GM19240 (cell line): ENCODE results near the gene MIPEP.
"Not testable (repeated sequence)": the region's sequence is repeated elsewhere in the genome, so short reads cannot be mapped to it uniquely, and the experiment has no call there.

ENCODE experiments used
- DNase-seq: peaks from one replicate; pipeline ENCODE4 v3.0.0; 2011; ENCODE audit warnings: low spot score; ENCODE audit not compliant: insufficient read length

Gene MIPEP

GRCh38 chr13:23749288-23749873, 139.8 kb downstream of the MIPEP start:
- DNase-seq: no peak

GRCh38 chr13:23748109-23748990, 140.8 kb downstream of the MIPEP start:
- DNase-seq: no peak

- not testable (repeated sequence) for DNase-seq
These were observed 143.1 kb downstream of the MIPEP start for GRCh38 chr13:23746141-23746540.

- DNase-seq: no peak
These were observed 144.9 kb downstream of the MIPEP start for GRCh38 chr13:23744315-23744714.

DNA sequence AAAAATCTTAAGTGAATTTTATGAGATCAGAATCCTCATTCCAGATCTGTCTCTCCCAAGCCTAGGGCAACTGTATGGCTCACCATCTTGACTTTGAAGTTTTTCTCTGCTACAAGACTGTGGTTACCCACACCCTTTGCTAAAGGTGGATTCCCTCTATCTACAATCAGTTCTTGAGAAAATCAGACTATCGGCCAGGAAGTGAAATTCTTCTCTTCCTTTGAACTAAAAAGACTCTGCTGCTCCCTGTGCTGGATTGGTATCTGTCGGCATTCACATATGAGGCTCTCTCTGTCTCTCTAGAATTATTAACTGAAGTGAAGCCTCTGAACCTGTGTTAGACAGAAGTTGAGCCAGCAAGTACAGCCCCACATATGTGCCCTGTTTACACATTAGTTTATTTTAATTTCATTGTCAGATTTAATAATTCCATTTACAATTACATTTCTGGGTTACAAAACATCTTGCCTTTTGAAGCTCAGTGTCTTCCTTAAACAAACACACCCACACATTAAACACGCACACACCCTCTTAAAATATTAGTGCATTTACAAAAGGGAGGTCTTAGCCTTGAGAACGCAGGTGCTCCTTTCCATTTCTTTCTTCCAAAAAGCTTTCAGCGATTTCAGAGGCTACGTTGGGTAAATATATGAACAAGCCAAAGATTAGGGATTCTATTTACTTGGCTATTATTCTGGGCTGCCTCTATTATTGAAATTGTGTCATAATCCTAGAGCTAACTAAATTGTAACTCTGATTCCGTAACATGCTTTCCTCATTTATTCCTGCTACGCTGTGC, 145.7 kb downstream of the MIPEP start:
- no peak for DNase-seq

DNA sequence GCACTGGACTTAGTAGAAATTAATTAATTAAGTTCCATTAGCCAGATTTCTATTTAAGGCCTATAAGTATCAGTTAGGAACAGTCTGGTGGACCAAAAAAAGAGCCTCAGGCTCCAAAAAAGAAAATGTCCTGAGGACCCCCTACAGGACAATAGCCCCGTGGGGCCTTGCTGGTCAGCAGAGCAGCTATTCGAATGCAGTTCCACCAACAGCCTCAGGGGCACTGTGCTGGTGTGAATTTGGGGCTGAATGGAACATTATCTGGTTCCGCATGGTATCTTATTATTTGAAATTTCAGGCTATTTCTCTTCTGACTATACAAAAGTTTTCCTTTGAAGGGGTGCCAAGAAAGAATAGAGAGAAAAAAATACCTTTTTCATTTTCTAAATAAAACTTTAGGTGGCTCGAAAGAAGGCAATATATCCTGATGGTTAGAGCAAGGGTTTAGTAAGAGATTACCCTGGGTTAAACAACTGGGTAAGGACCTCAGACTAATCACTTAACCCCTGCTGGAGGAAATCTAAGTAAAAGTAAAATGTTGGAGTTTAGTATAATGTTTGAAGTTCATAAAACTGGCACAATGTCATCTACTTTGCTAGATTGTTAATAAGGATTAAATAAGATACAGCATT, 147.2 kb downstream of the MIPEP start:
- no peak for DNase-seq

- DNase-seq: no peak
These were observed 149.2 kb downstream of the MIPEP start for GRCh38 chr13:23740002-23740401.

GRCh38 chr13:23739596-23739995, 149.6 kb downstream of the MIPEP start:
- no peak for DNase-seq

- DNase-seq: no peak
These were observed 152.7 kb downstream of the MIPEP start for GRCh38 chr13:23736541-23736940.

DNA sequence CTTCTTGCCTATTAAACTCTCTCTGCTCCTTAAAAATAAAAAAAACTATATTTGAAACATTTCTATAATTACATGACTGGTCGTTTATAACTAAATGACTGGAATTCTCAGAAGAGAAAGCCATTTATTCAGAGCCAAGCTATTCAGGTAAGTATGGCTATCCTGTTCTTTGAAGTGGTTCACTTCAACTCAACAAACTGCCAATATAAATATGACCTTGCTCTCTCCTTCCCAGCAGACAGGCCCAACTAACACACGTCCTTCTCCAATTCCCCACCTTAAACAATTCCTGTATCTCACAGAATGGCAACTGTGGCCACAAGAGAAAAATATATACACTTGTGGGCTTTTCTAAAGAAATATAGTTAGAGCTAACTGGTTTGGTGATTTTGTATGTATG, 153.9 kb downstream of the MIPEP start:
- DNase-seq: no peak

GRCh38 chr13:23731709-23732108, 157.5 kb downstream of the MIPEP start:
- no peak for DNase-seq

GRCh38 chr13:23730251-23730650, 158.9 kb downstream of the MIPEP start:
- no peak for DNase-seq

GRCh38 chr13:23729531-23729930, 159.7 kb downstream of the MIPEP start:
- DNase-seq: no peak

DNA sequence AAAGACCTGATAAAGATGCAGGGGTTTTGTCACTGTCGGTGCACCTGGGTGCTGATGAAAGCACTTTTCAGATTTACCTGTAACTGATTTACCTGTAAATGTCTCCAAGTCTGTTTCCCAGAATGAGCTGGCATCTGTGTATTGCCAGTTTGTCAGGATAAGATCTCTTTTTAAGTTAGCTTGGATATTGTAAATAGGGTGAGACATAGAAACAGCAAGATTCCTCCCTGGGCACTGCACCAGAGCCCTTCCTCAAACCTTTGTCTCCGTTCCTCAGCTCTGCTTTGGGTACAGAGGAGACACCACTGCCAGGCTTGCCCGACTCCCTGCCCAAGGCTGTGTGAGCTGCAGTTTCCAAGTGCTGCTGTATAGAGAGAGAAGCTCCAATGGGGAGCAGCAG, 160.4 kb downstream of the MIPEP start:
- no peak for DNase-seq

DNA sequence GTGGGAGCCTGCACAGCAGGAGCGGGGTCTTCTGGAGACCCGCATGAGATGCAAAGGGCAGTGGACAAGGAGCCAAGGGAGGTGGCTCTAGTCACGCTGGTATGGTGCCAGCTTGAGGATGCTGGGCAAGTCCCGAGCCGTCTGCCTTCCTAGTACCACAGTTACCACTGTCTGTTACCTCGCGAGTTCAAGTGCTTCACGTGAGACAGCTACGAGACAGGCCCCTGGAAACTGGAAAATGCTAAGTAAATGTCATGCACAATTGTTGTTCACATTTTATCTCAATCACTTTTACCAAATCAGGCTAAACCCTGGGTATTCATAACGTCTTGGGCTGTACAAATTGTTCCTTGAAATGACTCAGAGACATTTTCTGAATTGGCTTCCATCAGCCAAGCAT, 163.3 kb downstream of the MIPEP start:
- no peak for DNase-seq

- no peak for DNase-seq
These were observed 164.8 kb downstream of the MIPEP start for GRCh38 chr13:23724196-23724970.

- no peak for DNase-seq
These were observed 165.7 kb downstream of the MIPEP start for GRCh38 chr13:23723471-23723870.

GRCh38 chr13:23722726-23723453, 166.3 kb downstream of the MIPEP start:
- no peak for DNase-seq

DNA sequence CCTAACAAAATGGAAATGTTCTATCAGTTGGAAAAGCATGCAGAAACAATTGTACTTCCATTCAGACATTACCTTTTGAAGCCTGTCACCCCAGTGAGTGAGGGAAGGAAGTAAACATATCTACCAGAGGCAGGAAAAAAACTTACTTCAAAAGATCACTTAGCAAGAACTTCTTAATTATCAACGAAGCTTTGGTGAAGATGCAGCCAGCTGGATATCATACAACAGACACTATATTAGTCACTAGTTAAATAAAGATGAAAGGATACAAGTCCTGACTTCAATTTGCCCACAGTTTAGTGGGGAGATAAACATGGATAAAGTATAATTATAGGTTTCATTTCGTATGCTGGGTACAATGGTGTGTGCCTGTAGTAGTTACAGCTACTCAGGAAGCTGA, 170.2 kb downstream of the MIPEP start:
- DNase-seq: no peak

- no peak for DNase-seq
These were observed 172.8 kb downstream of the MIPEP start for GRCh38 chr13:23716401-23716800.
